H9 (cell line): Measurements from ENCODE around the gene NLRP1. TPM values are rescaled to one million over a fixed set of nuclear protein-coding genes. Genes with fewer than 3 reads are reported as not detected.

Experiments
- DNase-seq: peaks from one replicate; pipeline ENCODE4 v3.0.0-alpha.2; 2017
- H2AFZ ChIP-seq: one replicate; pipeline ENCODE4 v1.6.1; 2013; ENCODE audit warnings: mild to moderate bottlenecking, low read length, control low read depth, moderate library complexity
- H2AK5ac ChIP-seq: 2 replicates; pipeline ENCODE4 v1.6.1; 2013; ENCODE audit warnings: low read length, control low read depth, mixed read lengths; ENCODE audit not compliant: insufficient read length
- H2BK120ac ChIP-seq: one replicate; pipeline ENCODE4 v1.6.1; 2013; ENCODE audit warnings: low read depth, mild to moderate bottlenecking, low read length, control low read depth, inconsistent platforms; ENCODE audit not compliant: poor library complexity, severe bottlenecking
- H2BK12ac ChIP-seq: 2 replicates; pipeline ENCODE4 v1.6.1; 2013; ENCODE audit warnings: low read length, control low read depth, mixed read lengths, low read depth; ENCODE audit not compliant: insufficient read length
- H2BK15ac ChIP-seq: 2 replicates; pipeline ENCODE4 v1.6.1; 2013; ENCODE audit warnings: low read depth, low read length, control low read depth
- H2BK20ac ChIP-seq: one replicate; pipeline ENCODE4 v1.6.1; 2013; ENCODE audit warnings: low read depth, mild to moderate bottlenecking, low read length, control low read depth, inconsistent platforms; ENCODE audit not compliant: poor library complexity, severe bottlenecking
- H2BK5ac ChIP-seq: 2 replicates; pipeline ENCODE4 v1.6.1; 2013; ENCODE audit warnings: low read length, control low read depth, mixed read lengths; ENCODE audit not compliant: insufficient read length
- H3K14ac ChIP-seq: 2 replicates; pipeline ENCODE4 v1.6.1; 2013; ENCODE audit warnings: low read length, control low read depth; ENCODE audit not compliant: insufficient read depth
- H3K18ac ChIP-seq: 2 replicates; pipeline ENCODE4 v1.6.1; 2013; ENCODE audit warnings: low read depth, mild to moderate bottlenecking, mixed read lengths, low read length, control low read depth; ENCODE audit not compliant: insufficient read length
- H3K23ac ChIP-seq: 2 replicates; pipeline ENCODE4 v1.6.1; 2013; ENCODE audit warnings: low read length, control low read depth, mixed read lengths, low read depth; ENCODE audit not compliant: insufficient read length
- H3K23me2 ChIP-seq: 2 replicates; pipeline ENCODE4 v1.6.1; 2013; ENCODE audit warnings: low read depth, mild to moderate bottlenecking, mixed read lengths, low read length, control low read depth; ENCODE audit not compliant: insufficient read length, poor library complexity, severe bottlenecking
- H3K27ac ChIP-seq: 2 replicates; pipeline ENCODE4 v1.5.1; 2013; ENCODE audit warnings: low read length, control low read depth, mixed read lengths, low read depth; ENCODE audit not compliant: insufficient read length
- H3K27me3 ChIP-seq: 2 replicates; pipeline ENCODE4 v1.6.1; 2013; ENCODE audit warnings: low read length, control low read depth, inconsistent platforms; ENCODE audit not compliant: insufficient read depth
- H3K4ac ChIP-seq: 2 replicates; pipeline ENCODE4 v1.6.1; 2013; ENCODE audit warnings: low read depth, mild to moderate bottlenecking, control low read depth, inconsistent platforms, low read length, moderate library complexity
- H3K4me1 ChIP-seq: 2 replicates; pipeline ENCODE4 v1.6.1; 2013; ENCODE audit warnings: low read length, control low read depth, inconsistent platforms; ENCODE audit not compliant: insufficient read depth
- H3K4me2 ChIP-seq: 2 replicates; pipeline ENCODE4 v1.6.1; 2013; ENCODE audit warnings: low read length, control low read depth, mixed read lengths; ENCODE audit not compliant: insufficient read length, insufficient read depth
- H3K56ac ChIP-seq: 2 replicates; pipeline ENCODE4 v1.6.1; 2013; ENCODE audit warnings: low read depth, mild to moderate bottlenecking, mixed read lengths, low read length, control low read depth; ENCODE audit not compliant: insufficient read length
- H3K79me1 ChIP-seq: 2 replicates; pipeline ENCODE4 v1.6.1; 2013; ENCODE audit warnings: low read depth, mild to moderate bottlenecking, moderate library complexity, low read length, control low read depth, inconsistent platforms; ENCODE audit not compliant: insufficient read depth, poor library complexity, severe bottlenecking
- H3K79me2 ChIP-seq: 2 replicates; pipeline ENCODE4 v1.6.1; 2013; ENCODE audit warnings: low read length, control low read depth, inconsistent platforms; ENCODE audit not compliant: insufficient read depth
- H3K9ac ChIP-seq: 2 replicates; pipeline ENCODE4 v1.6.1; 2013; ENCODE audit warnings: low read length, control low read depth, mixed read lengths; ENCODE audit not compliant: insufficient read length; ENCODE audit errors: extremely low read depth
- H3K9me3 ChIP-seq: one replicate; pipeline ENCODE4 v1.6.1; 2013; ENCODE audit warnings: low read depth, low read length, inconsistent platforms; ENCODE audit not compliant: control insufficient read depth
- H3T11ph ChIP-seq: one replicate; pipeline ENCODE4 v1.6.1; 2013; ENCODE audit warnings: mild to moderate bottlenecking, low read length, control low read depth, inconsistent platforms
- H4K20me1 ChIP-seq: one replicate; pipeline ENCODE4 v1.6.1; 2013; ENCODE audit not compliant: control insufficient read depth, insufficient read length, insufficient read depth
- H4K5ac ChIP-seq: 2 replicates; pipeline ENCODE4 v1.6.1; 2013; ENCODE audit warnings: low read depth, mild to moderate bottlenecking, mixed read lengths, low read length, control low read depth; ENCODE audit not compliant: insufficient read length
- H4K8ac ChIP-seq: replicated peaks from 2 replicates; pipeline ENCODE4 v1.6.1; 2013; ENCODE audit warnings: low read length, control low read depth, mixed read lengths, low read depth; ENCODE audit not compliant: insufficient read length
- H4K91ac ChIP-seq: 2 replicates; pipeline ENCODE4 v1.6.1; 2013; ENCODE audit warnings: low read depth, mild to moderate bottlenecking, moderate library complexity, mixed read lengths, low read length, control low read depth; ENCODE audit not compliant: insufficient read length
- H3K27ac Mint-ChIP-seq, 3 experiments: 2 replicates in 2 of 3; 3 replicates in 1 of 3; pipeline ENCODE4 v1.8.0; 2020 to 2021; ENCODE audit warnings: mixed read lengths in 3 of 3, mild to moderate bottlenecking in 1 of 3, moderate library complexity in 1 of 3
- H3K27me3 Mint-ChIP-seq: 2 replicates; pipeline ENCODE4 v1.8.0; 2021; ENCODE audit warnings: low read depth, mild to moderate bottlenecking, moderate library complexity, mixed read lengths
- H3K36me3 Mint-ChIP-seq, 3 experiments: 2 replicates in 2 of 3; 3 replicates in 1 of 3; pipeline ENCODE4 v1.8.0; 2020 to 2021; ENCODE audit warnings: low read depth in 3 of 3, mixed read lengths in 3 of 3; ENCODE audit not compliant: insufficient read depth in 1 of 3
- H3K4me1 Mint-ChIP-seq, 2 experiments: 2 replicates each; pipeline ENCODE4 v1.8.0; 2020; ENCODE audit warnings: mixed read lengths in 2 of 2
- H3K4me3 Mint-ChIP-seq, 2 experiments: 2 replicates in 1 of 2; 3 replicates in 1 of 2; pipeline ENCODE4 v1.8.0; 2020 to 2021; ENCODE audit warnings: mild to moderate bottlenecking in 2 of 2, mixed read lengths in 2 of 2, moderate library complexity in 1 of 2
- H3K9me3 Mint-ChIP-seq, 2 experiments: 2 replicates in 1 of 2; 3 replicates in 1 of 2; pipeline ENCODE4 v1.8.0; 2020; ENCODE audit warnings: mild to moderate bottlenecking in 2 of 2, mixed read lengths in 2 of 2, moderate library complexity in 1 of 2
- WGBS: extraction: QIAGEN DNeasy Blood & Tissue Kit; methylation state at CpG from one replicate; pipeline ENCODE4 v1.1.7; 2013; ENCODE audit warnings: missing lambda C conversion rate, low lambda C conversion rate, mixed read lengths; ENCODE audit not compliant: insufficient read length; ENCODE audit errors: extremely low coverage; 5-methylcytosine and 5-hydroxymethylcytosine counted together
- total RNA-seq: library from RNA; stranded (reverse); gene quantifications from 2 replicates; pipeline ENCODE4 v1.2.1, GENCODE V29; 2021
- TF ChIP-seq, protein P1 (sequence below): fragments of 200-600 bp; sonication (generic); conservative IDR thresholded peaks from 3 replicates; pipeline ENCODE4 v1.8.0; 2021; ENCODE audit warnings: antibody characterized with exemption, mild to moderate bottlenecking

NLRP1 gene
- total RNA-seq, 1 experiment from 2014 or later, result 12.1 TPM

GRCh38 chr17:5511401-5512225 lies 72.7 kb downstream of the NLRP1 start:
- no peak overlapping the region for H3K23ac ChIP-seq
- no peaks in the 10 kb centered on the region for H3K23me2 ChIP-seq
- Mint-ChIP-seq H3K36me3 (no peaks in the 10 kb centered on the region), H3K4me3 (no peak overlapping the region), H3K9me3 (no peaks in the 10 kb centered on the region), H3K4me1 (peaks cover 8 to 12% of the 10 kb centered on the region in 2 experiments), H3K27me3 (peaks cover 11% of the 10 kb centered on the region), H3K27ac (no peak overlapping the region)
- H3K79me1 ChIP-seq, result no peaks in the 10 kb centered on the region
- no peak overlapping the region for H2BK120ac ChIP-seq
- H3K27me3 ChIP-seq, result no peaks in the 10 kb centered on the region
- no peak overlapping the region for H4K8ac ChIP-seq
- no peak overlapping the region for H4K5ac ChIP-seq
- H3K56ac ChIP-seq, result no peak overlapping the region
- H3K4me2 ChIP-seq, result no peak overlapping the region
- H3K9ac ChIP-seq, result no peak overlapping the region
- TF ChIP-seq, protein P1, sequence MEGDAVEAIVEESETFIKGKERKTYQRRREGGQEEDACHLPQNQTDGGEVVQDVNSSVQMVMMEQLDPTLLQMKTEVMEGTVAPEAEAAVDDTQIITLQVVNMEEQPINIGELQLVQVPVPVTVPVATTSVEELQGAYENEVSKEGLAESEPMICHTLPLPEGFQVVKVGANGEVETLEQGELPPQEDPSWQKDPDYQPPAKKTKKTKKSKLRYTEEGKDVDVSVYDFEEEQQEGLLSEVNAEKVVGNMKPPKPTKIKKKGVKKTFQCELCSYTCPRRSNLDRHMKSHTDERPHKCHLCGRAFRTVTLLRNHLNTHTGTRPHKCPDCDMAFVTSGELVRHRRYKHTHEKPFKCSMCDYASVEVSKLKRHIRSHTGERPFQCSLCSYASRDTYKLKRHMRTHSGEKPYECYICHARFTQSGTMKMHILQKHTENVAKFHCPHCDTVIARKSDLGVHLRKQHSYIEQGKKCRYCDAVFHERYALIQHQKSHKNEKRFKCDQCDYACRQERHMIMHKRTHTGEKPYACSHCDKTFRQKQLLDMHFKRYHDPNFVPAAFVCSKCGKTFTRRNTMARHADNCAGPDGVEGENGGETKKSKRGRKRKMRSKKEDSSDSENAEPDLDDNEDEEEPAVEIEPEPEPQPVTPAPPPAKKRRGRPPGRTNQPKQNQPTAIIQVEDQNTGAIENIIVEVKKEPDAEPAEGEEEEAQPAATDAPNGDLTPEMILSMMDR, result no peak
- H2BK20ac ChIP-seq, result no peak overlapping the region
- no peak overlapping the region for H2BK12ac ChIP-seq
- H2AFZ ChIP-seq, result no peak overlapping the region
- 0 out of 2 replicates have a peak overlapping the region, but pooled peaks have one; percentile 40 for H3K14ac ChIP-seq
- no peaks in the 10 kb centered on the region for H4K20me1 ChIP-seq
- no peak overlapping the region for H2BK5ac ChIP-seq
- no peak overlapping the region for H3K18ac ChIP-seq
- H3K79me2 ChIP-seq, result no peaks in the 10 kb centered on the region
- H4K91ac ChIP-seq, result no peak overlapping the region
- no peaks in the 10 kb centered on the region for H3K9me3 ChIP-seq
- no CpG with 5 or more reads among the region's 17 CpGs for WGBS
- H3K4ac ChIP-seq, result no peak overlapping the region
- H2AK5ac ChIP-seq, result no peak overlapping the region
- no peaks in the 10 kb centered on the region for H3K4me1 ChIP-seq
- H3T11ph ChIP-seq, result no peak overlapping the region
- peak; percentile 73 for DNase-seq
- H3K27ac ChIP-seq, result no peak overlapping the region
- H2BK15ac ChIP-seq, result no peak overlapping the region
